PC-9 (cell line): ENCODE results near the gene LENG8.

ENCODE experiments used
- CTCF ChIP-seq: fragments of 200-600 bp; sonication (generic); conservative IDR thresholded peaks from 2 replicates; pipeline ENCODE4 v1.6.1; 2017; ENCODE audit warnings: mixed run types, antibody characterized with exemption, mild to moderate bottlenecking, moderate library complexity
- EZH2 ChIP-seq: fragments of 200-600 bp; sonication (generic); IDR thresholded peaks from 2 replicates; pipeline ENCODE4 v1.8.0; 2017; ENCODE audit warnings: antibody characterized with exemption, low read depth

- TF ChIP-seq EZH2 (no peak), CTCF (no peak)
Observed at GRCh38 chr19:54436031-54436523, 12.9 kb upstream of the LENG8 start.
